A673 (cell line): ENCODE results near the gene SLC35E2B. TPM values are rescaled to one million over a fixed set of nuclear protein-coding genes. Genes with fewer than 3 reads are reported as not detected.

Experiments
- BruUV-seq: library from RNA; stranded (reverse); fragments of 400-500 nt; replicated peaks from 2 replicates; lab custom pipeline; 2021; lab: Mats Ljungman, UMichigan
- CTCF ChIA-PET: fragments of 300-600 bp; sonication (Branson Sonifier 250); formaldehyde crosslinking; loops from one replicate; lab custom pipeline; 2022; ENCODE audit warnings: antibody characterized with exemption; lab: Charles Lee
- POLR2A ChIA-PET: fragments of 300-600 bp; sonication (Branson Sonifier 250); formaldehyde crosslinking; loops from one replicate; lab custom pipeline; 2022; ENCODE audit warnings: antibody characterized with exemption; ENCODE audit not compliant: low non-redundant PET; lab: Charles Lee
- DNase-seq: peaks from one replicate; pipeline ENCODE4 v3.0.0-alpha.2; 2015; ENCODE audit warnings: low spot score
- H3K27ac ChIP-seq: fragments of 200-600 bp; sonication (generic); 2 replicates; pipeline ENCODE4 v1.5.1; 2016; ENCODE audit warnings: mixed run types, low read depth, mild to moderate bottlenecking, mixed read lengths, antibody characterized with exemption, low read length; ENCODE audit not compliant: poor library complexity, severe bottlenecking
- H3K27me3 ChIP-seq: fragments of 200-600 bp; sonication (generic); replicated peaks from 2 replicates; pipeline ENCODE4 v1.6.1; 2017; ENCODE audit warnings: mixed run types, low read depth, mild to moderate bottlenecking, mixed read lengths, antibody characterized with exemption, low read length; ENCODE audit not compliant: insufficient read depth, poor library complexity
- H3K36me3 ChIP-seq: fragments of 200-600 bp; sonication (generic); 2 replicates; pipeline ENCODE4 v1.6.1; 2016; ENCODE audit warnings: mixed run types, mild to moderate bottlenecking, mixed read lengths, antibody characterized with exemption, low read length; ENCODE audit not compliant: insufficient read depth, poor library complexity, severe bottlenecking
- H3K4me1 ChIP-seq: fragments of 200-600 bp; sonication (generic); 2 replicates; pipeline ENCODE4 v1.6.1; 2017; ENCODE audit warnings: mixed run types, mild to moderate bottlenecking, mixed read lengths, antibody characterized with exemption, low read length; ENCODE audit not compliant: insufficient read depth, poor library complexity, severe bottlenecking
- H3K4me3 ChIP-seq: fragments of 200-600 bp; sonication (generic); 2 replicates; pipeline ENCODE4 v1.5.1; 2016; ENCODE audit warnings: low read depth, mixed run types, mild to moderate bottlenecking, mixed read lengths, low read length; ENCODE audit not compliant: poor library complexity, severe bottlenecking
- H3K9me3 ChIP-seq: fragments of 200-600 bp; sonication (generic); 2 replicates; pipeline ENCODE4 v1.6.1; 2016; ENCODE audit warnings: mixed run types, low read depth, mild to moderate bottlenecking, mixed read lengths, antibody characterized with exemption, low read length; ENCODE audit not compliant: poor library complexity, severe bottlenecking
- EZH2 ChIP-seq: fragments of 200-600 bp; sonication (generic); IDR thresholded peaks from 2 replicates; pipeline ENCODE4 v1.6.1; 2017; ENCODE audit warnings: borderline replicate concordance, low read depth, mild to moderate bottlenecking, mixed read lengths, antibody characterized with exemption, low read length; ENCODE audit not compliant: poor library complexity, severe bottlenecking
- intact Hi-C: fragments of 100-400 bp; cut with micrococcal nuclease; formaldehyde crosslinking; loops from one replicate; pipeline ENCODE4 v1.10.0; 2022; ENCODE audit not compliant: unreplicated experiment
- total RNA-seq: library from RNA; stranded (reverse); gene quantifications from 2 replicates; pipeline ENCODE4 v1.2.3, GENCODE V29; 2021
- TF ChIP-seq, protein P1 (sequence below): fragments of 300-800, 200-600 bp; sonication (generic); conservative IDR thresholded peaks from 2 replicates; pipeline ENCODE4 v1.5.1; 2017; ENCODE audit warnings: low read depth, mild to moderate bottlenecking, antibody characterized with exemption, low read length, moderate library complexity, mixed read lengths

SLC35E2B gene
- total RNA-seq, 1 experiment from 2014 or later: 56.3 TPM

DNA sequence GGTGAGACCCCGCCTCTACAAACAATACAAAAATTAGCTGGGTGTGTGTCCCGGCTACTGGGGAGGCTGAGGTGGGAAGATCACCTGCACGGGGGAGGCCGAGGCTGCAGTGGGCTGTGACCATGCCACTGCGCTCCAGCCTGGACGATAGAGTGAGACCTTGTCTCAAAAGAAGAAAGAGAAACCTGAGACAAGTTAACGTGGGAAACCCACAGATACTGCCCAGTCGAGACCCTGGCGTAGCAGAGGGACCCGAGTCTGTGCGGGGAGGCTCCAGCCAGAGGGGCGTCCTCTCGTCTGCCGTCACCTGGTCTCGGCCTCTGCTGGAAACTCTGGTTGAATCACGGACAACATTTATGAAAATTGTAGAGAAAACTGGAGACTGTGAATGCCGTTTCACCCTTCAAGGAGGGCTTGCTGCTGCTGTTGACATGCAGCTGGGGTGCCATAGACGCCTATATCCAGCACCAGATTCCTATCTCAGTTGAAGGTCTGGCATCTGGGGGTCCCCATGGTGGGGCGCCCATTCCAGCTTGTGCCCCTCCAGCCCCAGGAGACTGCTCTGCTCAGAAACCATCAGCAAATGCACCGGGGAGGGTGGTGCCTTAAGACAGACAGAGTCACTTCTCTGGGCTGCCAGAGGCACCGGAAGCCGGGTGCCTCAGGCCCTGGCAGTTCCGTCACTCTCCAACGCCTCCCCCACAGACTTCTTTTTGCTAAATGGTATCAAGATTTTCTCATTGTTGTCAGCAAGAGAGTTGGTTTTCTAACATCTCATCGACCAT lies 20.2 kb downstream of the SLC35E2B start:
- Histone ChIP-seq H3K4me1 (no peaks in the 10 kb centered on the region), H3K27me3 (no peaks in the 10 kb centered on the region), H3K27ac (no peak overlapping the region), H3K4me3 (no peak overlapping the region), H3K36me3 (peaks cover 20% of the 10 kb centered on the region), H3K9me3 (no peaks in the 10 kb centered on the region)
- POLR2A ChIA-PET: interaction anchor here (0.5 kb wide), 1 partner anchor 165 kb away, joined by 6 read pairs; no protein-coding TSS in a partner anchor
- no TSS peak for BruUV-seq
- no peak for TF ChIP-seq EZH2
- TF ChIP-seq, protein P1, sequence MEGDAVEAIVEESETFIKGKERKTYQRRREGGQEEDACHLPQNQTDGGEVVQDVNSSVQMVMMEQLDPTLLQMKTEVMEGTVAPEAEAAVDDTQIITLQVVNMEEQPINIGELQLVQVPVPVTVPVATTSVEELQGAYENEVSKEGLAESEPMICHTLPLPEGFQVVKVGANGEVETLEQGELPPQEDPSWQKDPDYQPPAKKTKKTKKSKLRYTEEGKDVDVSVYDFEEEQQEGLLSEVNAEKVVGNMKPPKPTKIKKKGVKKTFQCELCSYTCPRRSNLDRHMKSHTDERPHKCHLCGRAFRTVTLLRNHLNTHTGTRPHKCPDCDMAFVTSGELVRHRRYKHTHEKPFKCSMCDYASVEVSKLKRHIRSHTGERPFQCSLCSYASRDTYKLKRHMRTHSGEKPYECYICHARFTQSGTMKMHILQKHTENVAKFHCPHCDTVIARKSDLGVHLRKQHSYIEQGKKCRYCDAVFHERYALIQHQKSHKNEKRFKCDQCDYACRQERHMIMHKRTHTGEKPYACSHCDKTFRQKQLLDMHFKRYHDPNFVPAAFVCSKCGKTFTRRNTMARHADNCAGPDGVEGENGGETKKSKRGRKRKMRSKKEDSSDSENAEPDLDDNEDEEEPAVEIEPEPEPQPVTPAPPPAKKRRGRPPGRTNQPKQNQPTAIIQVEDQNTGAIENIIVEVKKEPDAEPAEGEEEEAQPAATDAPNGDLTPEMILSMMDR: no peak
- DNase-seq: no peak
- CTCF ChIA-PET: no interaction called here
- intact Hi-C loops: no loop called here

DNA sequence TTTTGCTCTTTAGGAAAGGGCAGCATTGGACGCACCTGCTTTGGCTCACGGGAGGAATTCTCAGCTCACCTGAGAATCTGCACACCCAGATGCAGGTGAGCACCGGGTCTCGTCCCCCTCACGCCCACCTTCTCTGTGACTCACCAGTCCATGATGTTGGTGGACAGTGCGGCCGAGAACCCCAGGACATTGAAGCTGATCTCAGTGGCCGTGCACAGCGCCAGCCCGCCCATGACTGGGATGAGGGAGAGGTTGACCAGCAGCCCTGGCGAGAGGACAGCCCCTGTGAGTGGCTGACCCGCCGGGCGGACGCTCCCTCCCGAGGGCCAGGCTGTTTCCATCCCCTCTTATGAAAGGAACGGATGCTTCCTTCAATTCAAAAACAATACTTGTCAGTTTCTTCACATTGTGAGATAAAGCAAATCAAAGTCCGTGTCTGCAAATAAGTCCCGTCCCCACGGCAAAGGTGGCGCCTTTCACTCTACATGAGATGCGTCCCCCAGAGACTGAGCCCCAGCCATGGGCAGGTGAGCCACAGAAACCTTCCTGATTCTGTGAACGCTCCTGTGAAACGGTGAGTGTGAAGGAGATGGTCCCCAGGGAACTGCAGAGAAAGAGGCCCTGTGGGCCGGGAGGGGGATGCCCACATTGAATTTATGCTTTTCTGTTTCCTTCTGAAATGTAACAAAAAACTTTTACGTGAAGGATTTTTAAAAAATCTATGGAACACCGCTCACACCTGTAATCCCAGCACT lies 21.1 kb downstream of the SLC35E2B start:
- ChIA-PET CTCF (no interaction called here), POLR2A (interaction anchor here (0.5 kb wide), 1 partner anchor 166 kb away, joined by 6 read pairs; no protein-coding TSS in a partner anchor)
- TF ChIP-seq EZH2: no peak
- TF ChIP-seq, protein P1: no peak
- Histone ChIP-seq H3K4me3 (no peak overlapping the region), H3K9me3 (no peaks in the 10 kb centered on the region), H3K27me3 (no peaks in the 10 kb centered on the region), H3K36me3 (peaks cover 21% of the 10 kb centered on the region), H3K4me1 (no peaks in the 10 kb centered on the region), H3K27ac (no peak overlapping the region)
- no TSS peak for BruUV-seq
- DNase-seq: no peak
- intact Hi-C loops: no loop called here

DNA sequence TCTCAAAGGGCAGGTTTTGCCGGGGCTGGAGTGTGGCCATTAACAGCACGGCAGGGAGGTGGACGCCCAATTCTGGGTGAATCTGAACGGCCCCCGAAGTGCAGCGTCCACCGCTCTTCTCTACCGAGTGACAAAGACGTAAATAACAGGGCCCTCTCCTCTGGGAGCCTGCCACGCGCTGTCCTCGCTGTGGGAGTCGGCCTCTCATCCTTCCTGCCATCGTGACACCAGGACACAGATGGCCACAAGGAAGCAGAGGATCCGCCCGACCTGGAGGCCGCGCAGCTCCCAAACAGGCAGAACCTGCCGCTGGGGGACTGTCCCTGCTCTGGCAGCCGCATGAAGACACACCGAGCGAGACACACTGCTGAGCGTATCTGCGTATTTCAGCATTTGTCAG lies 21.7 kb downstream of the SLC35E2B start:
- BruUV-seq: no TSS peak
- Histone ChIP-seq H3K36me3 (peaks cover 27% of the 10 kb centered on the region), H3K27ac (no peak overlapping the region), H3K4me3 (no peak overlapping the region), H3K9me3 (no peaks in the 10 kb centered on the region), H3K27me3 (no peaks in the 10 kb centered on the region), H3K4me1 (no peaks in the 10 kb centered on the region)
- DNase-seq: no peak
- ChIA-PET POLR2A (no interaction called here), CTCF (no interaction called here)
- intact Hi-C loops: no loop called here
- TF ChIP-seq, protein P1: no peak
- no peak for TF ChIP-seq EZH2
